ENCODE data around the gene ITGB2.
A peak's percentile ranks its signal among the peaks of the same experiment; 100 is the strongest.

The ITGB2 gene

GRCh38 chr21:44872649-44873355 is 47.9 kb downstream of the ITGB2 start:
- Mint-ChIP-seq H3K36me3 (ENCODE audit: low read depth) (peaks cover 47% of the 10 kb centered on the region), H3K27ac (peak overlapping the region; percentile 100), H3K4me3 (peak overlapping the region; percentile 97), H3K4me1 (ENCODE audit: low read depth) (peaks cover 72% of the 10 kb centered on the region), H3K9me3 (no peaks in the 10 kb centered on the region), H3K27me3 (no peaks in the 10 kb centered on the region)
- intact Hi-C loops (cut with micrococcal nuclease): loop anchor here (1.0 to 5.0 kb wide), 3 partner anchors 34 to 71 kb away; partner anchors contain the start of gene UBE2G2

- intact Hi-C loops (cut with micrococcal nuclease): loop anchor here (5.0 kb wide), 2 partner anchors 35 to 70 kb away; partner anchors contain the start of gene UBE2G2
- H3K4me1 Mint-ChIP-seq (ENCODE audit: low read depth): peaks cover 74% of the 10 kb centered on the region
- peaks cover 52% of the 10 kb centered on the region for H3K36me3 Mint-ChIP-seq (ENCODE audit: low read depth)
- H3K9me3 Mint-ChIP-seq: no peaks in the 10 kb centered on the region
- no peaks in the 10 kb centered on the region for H3K27me3 Mint-ChIP-seq
- H3K4me3 Mint-ChIP-seq: peak overlapping the region; percentile 97
- H3K27ac Mint-ChIP-seq: peak overlapping the region; percentile 100
These were observed 48.4 kb downstream of the ITGB2 start for GRCh38 chr21:44872323-44872648.

DNA sequence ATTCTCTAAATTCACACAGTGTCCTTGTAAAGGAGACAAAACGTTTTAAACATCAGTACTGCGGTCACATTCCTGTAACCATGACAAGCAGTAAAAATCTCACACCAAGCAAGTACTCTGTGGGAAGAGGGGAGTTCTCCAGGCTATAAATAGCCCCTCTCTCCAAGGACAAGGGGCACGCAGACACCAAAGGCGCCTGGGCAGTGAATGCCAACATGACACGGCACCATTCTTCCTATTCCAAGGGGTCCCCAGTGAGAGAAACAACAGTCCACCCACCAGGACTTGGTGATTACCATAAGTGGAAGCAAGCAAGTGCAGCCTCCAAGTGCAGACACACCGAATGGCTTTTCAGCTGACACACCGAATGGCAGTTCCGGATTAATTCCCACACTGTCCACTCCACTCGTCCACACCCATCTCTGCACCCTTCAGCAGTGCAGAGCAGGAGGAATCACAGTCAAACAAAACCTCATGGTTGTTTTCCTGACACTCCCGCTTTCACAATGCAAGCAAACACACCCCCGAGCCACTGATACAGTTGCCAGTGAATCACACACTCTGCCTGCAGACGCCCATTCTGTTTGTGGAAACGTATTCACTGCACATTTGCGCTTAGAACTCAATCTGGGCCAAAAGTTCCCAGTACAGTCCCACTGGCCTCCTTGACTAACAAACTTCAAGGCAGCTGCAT is 49.0 kb downstream of the ITGB2 start:
- Mint-ChIP-seq H3K4me1 (ENCODE audit: low read depth) (peaks cover 74% of the 10 kb centered on the region), H3K27me3 (no peaks in the 10 kb centered on the region), H3K36me3 (ENCODE audit: low read depth) (peaks cover 57% of the 10 kb centered on the region), H3K9me3 (no peaks in the 10 kb centered on the region), H3K4me3 (peak overlapping the region; percentile 97), H3K27ac (peak overlapping the region; percentile 100)
- intact Hi-C loops (cut with micrococcal nuclease): loop anchor here (5.0 kb wide), 2 partner anchors 36 to 69 kb away; partner anchors contain the start of gene UBE2G2

- no peaks in the 10 kb centered on the region for H3K9me3 Mint-ChIP-seq
- peak overlapping the region; percentile 97 for H3K4me3 Mint-ChIP-seq
- peaks cover 74% of the 10 kb centered on the region for H3K4me1 Mint-ChIP-seq (ENCODE audit: low read depth)
- intact Hi-C loops (cut with micrococcal nuclease): loop anchor here (5.0 kb wide), 2 partner anchors 36 to 69 kb away; partner anchors contain the start of gene UBE2G2
- H3K36me3 Mint-ChIP-seq (ENCODE audit: low read depth): peaks cover 65% of the 10 kb centered on the region
- no peaks in the 10 kb centered on the region for H3K27me3 Mint-ChIP-seq
- peak overlapping the region; percentile 100 for H3K27ac Mint-ChIP-seq
These were observed 49.8 kb downstream of the ITGB2 start for GRCh38 chr21:44870748-44871495.

DNA sequence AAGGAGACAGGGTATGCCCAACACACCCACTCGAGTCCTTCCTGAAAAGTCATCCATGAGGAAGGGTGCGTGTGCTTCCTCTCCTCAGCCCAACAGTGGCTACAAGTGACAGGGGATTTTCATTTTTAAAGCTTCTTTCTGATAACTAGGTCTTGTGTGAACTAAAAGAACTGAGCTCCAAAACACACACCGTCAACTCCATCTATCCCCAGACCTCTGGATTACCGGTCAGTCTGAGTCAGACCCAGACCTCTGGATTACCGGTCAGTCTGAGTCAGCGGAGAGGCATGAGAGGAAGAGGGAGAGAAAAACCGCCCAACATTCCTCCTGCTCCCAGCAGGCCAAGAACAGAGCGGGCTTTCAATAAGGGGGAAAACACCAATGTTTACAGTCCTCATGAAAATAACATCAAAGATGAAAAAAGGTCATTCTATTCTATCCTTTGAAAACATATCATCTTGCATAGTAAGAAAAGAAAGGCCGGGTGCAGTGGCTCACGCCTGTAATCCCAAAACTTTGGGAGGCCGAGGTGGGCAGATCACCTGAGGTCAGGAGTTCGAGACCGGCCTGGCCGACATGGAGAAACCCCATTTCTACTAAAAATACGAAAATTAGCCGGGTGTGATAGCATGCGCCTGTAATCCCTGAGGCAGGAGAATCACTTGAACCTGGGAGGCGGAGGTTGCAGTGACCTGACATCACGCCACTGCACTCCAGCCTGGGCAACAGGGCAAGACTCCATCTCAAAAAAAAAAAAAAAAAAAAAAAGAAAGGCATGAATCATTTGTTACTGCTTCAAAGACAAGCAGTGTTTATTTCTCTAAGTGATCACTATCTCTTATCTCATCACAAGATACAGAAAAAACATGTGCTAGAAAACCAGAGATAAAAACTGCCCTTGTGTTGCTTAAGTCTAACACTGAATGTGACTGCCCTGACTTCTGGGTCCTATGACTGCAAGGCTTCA is 50.6 kb downstream of the ITGB2 start:
- no peaks in the 10 kb centered on the region for H3K9me3 Mint-ChIP-seq
- H3K4me1 Mint-ChIP-seq (ENCODE audit: low read depth): peaks cover 78% of the 10 kb centered on the region
- peak overlapping the region; percentile 69 for H3K27ac Mint-ChIP-seq
- H3K27me3 Mint-ChIP-seq: no peaks in the 10 kb centered on the region
- intact Hi-C loops (cut with micrococcal nuclease): loop anchor here (5.0 kb wide), 2 partner anchors 37 to 68 kb away; partner anchors contain the start of gene UBE2G2
- H3K4me3 Mint-ChIP-seq: peak overlapping the region; percentile 69
- peaks cover 72% of the 10 kb centered on the region for H3K36me3 Mint-ChIP-seq (ENCODE audit: low read depth)

DNA sequence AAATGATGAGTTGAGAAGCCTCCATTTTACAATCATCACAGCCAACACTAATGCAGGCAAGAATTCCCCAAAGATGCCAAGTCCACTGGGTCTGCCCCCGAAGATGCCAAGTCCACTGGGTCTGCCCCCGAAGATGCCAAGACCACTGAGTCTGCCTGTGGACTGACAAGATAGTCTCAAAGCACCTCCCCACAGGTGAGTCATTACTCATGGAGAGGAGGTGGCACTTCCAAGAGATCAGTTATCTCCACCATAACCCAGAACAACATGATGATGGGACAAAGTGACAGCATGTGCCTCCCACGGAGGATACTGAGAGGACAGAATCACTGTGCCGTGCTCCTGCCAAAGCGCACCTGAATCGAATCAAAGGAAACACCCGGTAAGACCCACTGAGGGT is 52.0 kb downstream of the ITGB2 start:
- H3K27ac Mint-ChIP-seq: peak overlapping the region; percentile 69
- peak overlapping the region; percentile 68 for H3K4me3 Mint-ChIP-seq
- intact Hi-C loops (cut with micrococcal nuclease): no loop called here
- H3K36me3 Mint-ChIP-seq (ENCODE audit: low read depth): peaks cover 75% of the 10 kb centered on the region
- peaks cover 80% of the 10 kb centered on the region for H3K4me1 Mint-ChIP-seq (ENCODE audit: low read depth)
- H3K27me3 Mint-ChIP-seq: no peaks in the 10 kb centered on the region
- H3K9me3 Mint-ChIP-seq: no peaks in the 10 kb centered on the region

- peak overlapping the region; percentile 69 for H3K27ac Mint-ChIP-seq
- no peaks in the 10 kb centered on the region for H3K9me3 Mint-ChIP-seq
- H3K36me3 Mint-ChIP-seq (ENCODE audit: low read depth): peaks cover 80% of the 10 kb centered on the region
- no peaks in the 10 kb centered on the region for H3K27me3 Mint-ChIP-seq
- intact Hi-C loops (cut with micrococcal nuclease): no loop called here
- H3K4me1 Mint-ChIP-seq (ENCODE audit: low read depth): peaks cover 86% of the 10 kb centered on the region
- peak overlapping the region; percentile 68 for H3K4me3 Mint-ChIP-seq
These were observed 52.5 kb downstream of the ITGB2 start for GRCh38 chr21:44867999-44868700.

- peaks cover 80% of the 10 kb centered on the region for H3K36me3 Mint-ChIP-seq (ENCODE audit: low read depth)
- no peaks in the 10 kb centered on the region for H3K9me3 Mint-ChIP-seq
- H3K27ac Mint-ChIP-seq: no peak overlapping the region
- peaks cover 92% of the 10 kb centered on the region for H3K4me1 Mint-ChIP-seq (ENCODE audit: low read depth)
- intact Hi-C loops (cut with micrococcal nuclease): no loop called here
- no peaks in the 10 kb centered on the region for H3K27me3 Mint-ChIP-seq
- no peak overlapping the region for H3K4me3 Mint-ChIP-seq
These were observed 53.2 kb downstream of the ITGB2 start for GRCh38 chr21:44867464-44867863.

- Mint-ChIP-seq H3K27me3 (no peaks in the 10 kb centered on the region), H3K27ac (peak overlapping the region; percentile 72), H3K9me3 (no peaks in the 10 kb centered on the region), H3K36me3 (ENCODE audit: low read depth) (peaks cover 80% of the 10 kb centered on the region), H3K4me1 (ENCODE audit: low read depth) (peaks cover 90% of the 10 kb centered on the region), H3K4me3 (no peak overlapping the region)
- intact Hi-C loops (cut with micrococcal nuclease): no loop called here
These were observed 53.9 kb downstream of the ITGB2 start for GRCh38 chr21:44866780-44867179.

DNA sequence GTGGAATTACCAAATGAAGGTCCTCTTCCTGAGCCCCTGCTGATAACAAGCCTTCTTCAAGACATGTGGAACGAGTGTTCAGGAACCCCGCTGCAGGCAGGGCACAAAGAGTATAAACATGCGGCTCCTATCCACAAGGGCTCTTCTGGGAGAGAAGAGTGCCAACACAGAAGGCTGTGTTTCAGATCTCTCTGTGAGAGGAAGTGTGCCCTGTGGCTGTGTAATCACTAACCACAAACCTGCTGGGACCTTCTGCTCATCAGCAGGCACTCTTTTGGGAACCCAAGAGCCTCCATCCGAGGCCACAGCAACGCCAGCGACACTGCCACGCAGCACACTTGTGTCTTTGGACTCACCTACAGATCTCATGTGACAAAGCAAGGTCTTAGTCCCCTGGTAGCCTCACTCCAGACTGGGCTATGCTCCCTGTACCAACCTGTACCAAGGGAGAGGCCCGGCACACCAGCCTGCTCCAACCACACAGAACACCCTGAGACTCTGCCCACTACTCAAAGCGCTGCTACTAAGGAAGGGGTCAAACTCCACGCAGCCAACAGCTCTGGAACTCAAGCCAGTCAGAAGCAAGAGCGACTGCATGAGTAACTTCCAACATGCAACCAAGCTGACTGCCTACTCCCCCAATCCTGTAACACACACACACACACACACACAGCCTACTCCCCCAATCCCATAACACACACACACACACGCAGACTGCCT is 55.0 kb downstream of the ITGB2 start:
- peak overlapping the region; percentile 35 for H3K4me3 Mint-ChIP-seq
- H3K36me3 Mint-ChIP-seq (ENCODE audit: low read depth): peaks cover 86% of the 10 kb centered on the region
- peak overlapping the region; percentile 72 for H3K27ac Mint-ChIP-seq

GRCh38 chr21:44862869-44863685 is 57.6 kb downstream of the ITGB2 start:
- intact Hi-C loops (cut with micrococcal nuclease): no loop called here
- Mint-ChIP-seq H3K4me3 (no peak overlapping the region), H3K36me3 (ENCODE audit: low read depth) (peaks cover 96% of the 10 kb centered on the region)

More for the DNA sequence above, 55.0 kb downstream of the ITGB2 start:
- no peaks in the 10 kb centered on the region for H3K27me3 Mint-ChIP-seq
- peaks cover 90% of the 10 kb centered on the region for H3K4me1 Mint-ChIP-seq (ENCODE audit: low read depth)
- intact Hi-C loops (cut with micrococcal nuclease): no loop called here
- H3K9me3 Mint-ChIP-seq: no peaks in the 10 kb centered on the region

More at GRCh38 chr21:44862869-44863685, 57.6 kb downstream of the ITGB2 start:
- H3K27me3 Mint-ChIP-seq: no peaks in the 10 kb centered on the region
- no peaks in the 10 kb centered on the region for H3K9me3 Mint-ChIP-seq
- H3K4me1 Mint-ChIP-seq (ENCODE audit: low read depth): peaks cover 80% of the 10 kb centered on the region
- peak overlapping the region; percentile 31 for H3K27ac Mint-ChIP-seq

Measured in dendritic cell treated with granulocyte-macrophage colony-stimulating factor and Interleukin-4, amounts not matched to agents 40 ng/mL and 50 ng/mL, for 4 days (primary cell).